HCT116 (cell line): ENCODE results near the gene EGFLAM. TPM values are rescaled to one million over a fixed set of nuclear protein-coding genes. Genes with fewer than 3 reads are reported as not detected.

Source experiments
- ATAC-seq: fragments of 200-7000 bp; cut with Tn5 transposase; 2 replicates; pipeline ENCODE4 v1.9.1; 2020; ENCODE audit warnings: mild to moderate bottlenecking, moderate library complexity
- BruUV-seq: library from RNA; stranded (reverse); fragments of 400-500 nt; replicated peaks from 2 replicates; lab custom pipeline; 2021; lab: Mats Ljungman, UMichigan
- CTCF ChIA-PET: fragments of 300-600 bp; sonication (Branson Sonifier 250); formaldehyde crosslinking; loops from one replicate; lab custom pipeline; 2021; ENCODE audit warnings: antibody characterized with exemption; lab: Charles Lee
- POLR2A ChIA-PET: fragments of 300-600, 350-600 bp; sonication (Branson Sonifier 250); formaldehyde crosslinking; loops from one replicate; lab custom pipeline; 2021; ENCODE audit warnings: antibody characterized with exemption; lab: Charles Lee
- RAD21 ChIA-PET, 2 experiments: fragments of 300-600 bp; sonication (Branson Sonifier 250); formaldehyde crosslinking; loops; one replicate each; lab custom pipeline; 2023; ENCODE audit warnings: low total read pairs in 2 of 2; ENCODE audit not compliant: uncharacterized antibody in 2 of 2, unreplicated experiment in 2 of 2, low non-redundant PET in 1 of 2; lab: Charles Lee
- DNase-seq: peaks from one replicate; pipeline ENCODE4 v3.0.0-alpha.2; 2010; ENCODE audit warnings: low read depth, low spot score
- H2AFZ ChIP-seq: fragments of 200-600 bp; shearing (Covaris generic), sonication (generic); 2 replicates; pipeline ENCODE4 v1.6.1; 2017; ENCODE audit warnings: low read depth, mixed run types, mixed read lengths, antibody characterized with exemption, low read length; ENCODE audit not compliant: poor library complexity, severe bottlenecking
- H3K27ac ChIP-seq: 2 replicates; pipeline ENCODE4 v1.5.1; 2012; ENCODE audit warnings: low read depth, low read length
- H3K27me3 ChIP-seq: fragments of 200-600 bp; sonication (generic); 2 replicates; pipeline ENCODE4 v1.6.1; 2016; ENCODE audit warnings: mixed run types, low read length, mixed read lengths; ENCODE audit not compliant: insufficient read depth
- H3K36me3 ChIP-seq, 2 experiments: fragments of 200-500 bp in 1 of 2; fragments of 200-600 bp in 1 of 2; sonication (Bioruptor generic) in 1 of 2; sonication (generic) in 1 of 2; 2 replicates each; pipeline versions ENCODE4 v1.5.1 to v1.6.1; 2014 to 2016; ENCODE audit warnings: low read length in 2 of 2, inconsistent platforms in 1 of 2, mixed read lengths in 1 of 2, mixed run types in 1 of 2; ENCODE audit not compliant: insufficient read depth in 2 of 2, control insufficient read depth in 1 of 2
- H3K4me1 ChIP-seq, 2 experiments: fragments of 200-600 bp in 1 of 2; sonication (generic) in 1 of 2; 2 replicates each; pipeline versions ENCODE4 v1.5.1 to v1.6.1; 2012 to 2017; ENCODE audit warnings: low read length in 2 of 2, inconsistent platforms in 1 of 2, mild to moderate bottlenecking in 1 of 2, mixed read lengths in 1 of 2, mixed run types in 1 of 2, moderate library complexity in 1 of 2; ENCODE audit not compliant: insufficient read depth in 2 of 2, control insufficient read depth in 1 of 2
- H3K4me2 ChIP-seq: fragments of 200-600 bp; sonication (generic); 2 replicates; pipeline ENCODE4 v1.6.1; 2017; ENCODE audit warnings: mixed run types, low read length, mixed read lengths
- H3K4me3 ChIP-seq, 2 experiments: fragments of 200-600 bp in 1 of 2; sonication (generic) in 1 of 2; replicated peaks in 1 of 2; 2 replicates each; pipeline ENCODE4 v1.5.1; 2011 to 2016; ENCODE audit warnings: low read length in 2 of 2, control low read depth in 1 of 2, low read depth in 1 of 2, mild to moderate bottlenecking in 1 of 2, mixed read lengths in 1 of 2, mixed run types in 1 of 2
- H3K79me2 ChIP-seq: fragments of 200-600 bp; sonication (generic); 2 replicates; pipeline ENCODE4 v1.6.1; 2017; ENCODE audit warnings: mild to moderate bottlenecking, mixed run types, low read length, moderate library complexity, mixed read lengths; ENCODE audit not compliant: insufficient read depth
- H3K9ac ChIP-seq: fragments of 200-600 bp; sonication (generic); 2 replicates; pipeline ENCODE4 v1.6.1; 2016; ENCODE audit warnings: low read length, mixed read lengths
- H3K9me2 ChIP-seq: fragments of 200-600 bp; sonication (generic), shearing (Covaris generic); 2 replicates; pipeline ENCODE4 v1.6.1; 2017; ENCODE audit warnings: mixed run types, mild to moderate bottlenecking, moderate library complexity; ENCODE audit not compliant: insufficient read depth
- H3K9me3 ChIP-seq, 2 experiments: fragments of 200-500 bp in 1 of 2; fragments of 200-600 bp in 1 of 2; sonication (Bioruptor generic) in 1 of 2; sonication (generic) in 1 of 2; 2 replicates each; pipeline ENCODE4 v1.6.1; 2014 to 2017; ENCODE audit warnings: low read length in 2 of 2, mixed read lengths in 2 of 2, inconsistent platforms in 1 of 2, low read depth in 1 of 2, mild to moderate bottlenecking in 1 of 2, mixed run types in 1 of 2, moderate library complexity in 1 of 2; ENCODE audit not compliant: control insufficient read depth in 1 of 2, insufficient read depth in 1 of 2
- H4K20me1 ChIP-seq: fragments of 200-600 bp; sonication (generic), shearing (Covaris generic); 2 replicates; pipeline ENCODE4 v1.6.1; 2017; ENCODE audit warnings: mixed run types, mild to moderate bottlenecking, moderate library complexity; ENCODE audit not compliant: insufficient read depth
- ATF3 ChIP-seq: IDR thresholded peaks from 2 replicates; pipeline ENCODE4 v1.6.1; 2012
- CTCF ChIP-seq, 3 experiments: fragments of 200-600 bp in 1 of 3; sonication (generic) in 1 of 3; IDR thresholded peaks in 2 of 3; conservative IDR thresholded peaks in 1 of 3; 2 replicates each; pipeline ENCODE4 v1.5.1; 2012 to 2017; ENCODE audit warnings: low read depth in 2 of 3, low read length in 2 of 3, antibody characterized with exemption in 1 of 3, borderline replicate concordance in 1 of 3, control low read depth in 1 of 3, mild to moderate bottlenecking in 1 of 3, mixed read lengths in 1 of 3, mixed run types in 1 of 3, moderate library complexity in 1 of 3; ENCODE audit not compliant: insufficient read depth in 1 of 3
- EZH2 ChIP-seq: fragments of 200-600 bp; sonication (generic); IDR thresholded peaks from 2 replicates; pipeline ENCODE4 v1.6.1; 2017; ENCODE audit warnings: antibody characterized with exemption, mixed run types
- EZH2phosphoT487 ChIP-seq: fragments of 200-600 bp; IDR thresholded peaks from 2 replicates; pipeline ENCODE4 v1.6.1; 2018; ENCODE audit warnings: antibody characterized with exemption, borderline replicate concordance
- MAX ChIP-seq: IDR thresholded peaks from 2 replicates; pipeline ENCODE4 v1.6.1; 2012
- POLR2A ChIP-seq: IDR thresholded peaks from 2 replicates; pipeline ENCODE4 v1.7.0; 2011; ENCODE audit warnings: borderline replicate concordance; ENCODE audit not compliant: insufficient read depth, insufficient read length; ENCODE audit errors: extremely low read depth
- REST ChIP-seq: IDR thresholded peaks from 2 replicates; pipeline ENCODE4 v1.6.1; 2012; ENCODE audit warnings: low read depth
- SP1 ChIP-seq: IDR thresholded peaks from 2 replicates; pipeline ENCODE4 v1.6.1; 2012; ENCODE audit warnings: low read depth
- SRF ChIP-seq: IDR thresholded peaks from 2 replicates; pipeline ENCODE4 v1.6.1; 2012; ENCODE audit warnings: low read depth
- intact Hi-C: fragments of 100-400 bp; cut with micrococcal nuclease; formaldehyde crosslinking; loops from 2 replicates; pipeline ENCODE4 v1.10.0; 2022
- total RNA-seq: library from RNA; stranded (reverse); gene quantifications from one replicate; pipeline ENCODE4 v1.2.1, GENCODE V29; 2021; ENCODE audit not compliant: unreplicated experiment

EGFLAM gene
- total RNA-seq, 1 experiment from 2014 or later, result not detected

GRCh38 chr5:38500573-38501260 is 242.4 kb downstream of the EGFLAM start:
- no peak overlapping the region for H3K9ac ChIP-seq
- no peak overlapping the region for H3K4me3 ChIP-seq
- DNase-seq (no peak), ATAC-seq (peak; percentile 65)
- no peaks in the 10 kb centered on the region for H3K79me2 ChIP-seq
- H2AFZ ChIP-seq, result no peak overlapping the region
- H3K9me2 ChIP-seq, result no peaks in the 10 kb centered on the region
- peak overlapping the region; percentile 27 for H3K4me2 ChIP-seq
- CTCF ChIA-PET, result no interaction called here
- H3K36me3 ChIP-seq, result no peaks in the 10 kb centered on the region
- POLR2A ChIA-PET, result no interaction called here
- intact Hi-C loops, result no loop called here
- RAD21 ChIA-PET, result no interaction called here
- TF ChIP-seq EZH2phosphoT487 (no peak), POLR2A (no peak), SP1 (no peak), EZH2 (no peak), ATF3 (no peak), SRF (no peak), MAX (no peak), CTCF (IDR thresholded peaks at IDR 0.05 in 2 of 3, conservative IDR thresholded peaks at IDR 0.05 in 1 of 3; ENCODE audit: borderline replicate concordance in 1 of 3, insufficient read depth in 1 of 3, low read depth in 2 of 3, low read length in 2 of 3) (no peak), REST (no peak)
- TF ChIP-seq, all 23 proteins: peak for 0
- no peaks in the 10 kb centered on the region for H4K20me1 ChIP-seq
- no peaks in the 10 kb centered on the region for H3K27me3 ChIP-seq
- H3K9me3 ChIP-seq, result no peaks in the 10 kb centered on the region
- BruUV-seq, result no TSS peak
- no peak overlapping the region for H3K27ac ChIP-seq
- peaks cover 0 to 8% of the 10 kb centered on the region in 2 experiments; a peak in 2 of 4 replicates for H3K4me1 ChIP-seq
